ENCODE data around the gene WNT2.

DNA sequence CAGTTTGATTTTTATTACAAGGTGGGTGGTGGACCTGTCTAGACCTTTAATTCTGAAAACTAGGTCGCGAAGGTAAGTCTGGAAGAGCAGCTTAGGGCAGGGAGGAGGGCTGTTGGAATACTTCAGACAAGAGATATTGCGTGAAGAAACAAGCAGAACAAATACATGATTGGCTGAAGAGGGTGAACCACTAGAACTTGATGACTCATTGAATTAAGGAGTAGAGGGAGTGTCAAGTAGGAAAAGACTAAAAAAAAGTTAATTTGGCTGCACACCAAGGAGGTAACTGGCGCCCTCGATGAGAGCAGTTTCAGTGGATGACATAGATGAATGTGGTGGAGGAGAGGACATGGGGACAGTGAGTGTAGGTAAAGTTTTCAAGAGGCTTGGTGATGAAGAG lies 41.3 kb downstream of the WNT2 start:
- TF ChIP-seq, protein P1, sequence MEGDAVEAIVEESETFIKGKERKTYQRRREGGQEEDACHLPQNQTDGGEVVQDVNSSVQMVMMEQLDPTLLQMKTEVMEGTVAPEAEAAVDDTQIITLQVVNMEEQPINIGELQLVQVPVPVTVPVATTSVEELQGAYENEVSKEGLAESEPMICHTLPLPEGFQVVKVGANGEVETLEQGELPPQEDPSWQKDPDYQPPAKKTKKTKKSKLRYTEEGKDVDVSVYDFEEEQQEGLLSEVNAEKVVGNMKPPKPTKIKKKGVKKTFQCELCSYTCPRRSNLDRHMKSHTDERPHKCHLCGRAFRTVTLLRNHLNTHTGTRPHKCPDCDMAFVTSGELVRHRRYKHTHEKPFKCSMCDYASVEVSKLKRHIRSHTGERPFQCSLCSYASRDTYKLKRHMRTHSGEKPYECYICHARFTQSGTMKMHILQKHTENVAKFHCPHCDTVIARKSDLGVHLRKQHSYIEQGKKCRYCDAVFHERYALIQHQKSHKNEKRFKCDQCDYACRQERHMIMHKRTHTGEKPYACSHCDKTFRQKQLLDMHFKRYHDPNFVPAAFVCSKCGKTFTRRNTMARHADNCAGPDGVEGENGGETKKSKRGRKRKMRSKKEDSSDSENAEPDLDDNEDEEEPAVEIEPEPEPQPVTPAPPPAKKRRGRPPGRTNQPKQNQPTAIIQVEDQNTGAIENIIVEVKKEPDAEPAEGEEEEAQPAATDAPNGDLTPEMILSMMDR (conservative IDR thresholded peaks at IDR 0.05; ENCODE audit: low read length), result no peak
- no peak for TF ChIP-seq EZH2phosphoT487 (IDR thresholded peaks at IDR 0.05; ENCODE audit: borderline replicate concordance)

Data from Loucy (cell line).